Measurements from ENCODE around the gene FAIM. TPM values are rescaled to one million over a fixed set of nuclear protein-coding genes. Genes with fewer than 3 reads are reported as not detected.
"Not testable (repeated sequence)": the region's sequence is repeated elsewhere in the genome, so short reads cannot be mapped to it uniquely, and the experiment has no call there.

The FAIM gene
- 8.7 and 13.1 TPM in 2 replicates for total RNA-seq (2014; rRNA removed)
- 8.3 TPM for polyA plus RNA-seq (2012)

- DNase-seq (ENCODE audit: low read depth) = peak; percentile 57
Measured at GRCh38 chr3:138608322-138609135, at the start of gene FAIM. FAIM (plus strand) TSS chr3:138608771; CDS start chr3:138619727, 10,956 bp downstream.

GRCh38 chr3:138559134-138559533 is 49.4 kb upstream of the FAIM start:
- no peak for DNase-seq (ENCODE audit: low read depth)

- DNase-seq (ENCODE audit: low read depth) = no peak
Measured at GRCh38 chr3:138560501-138560900, 48.1 kb upstream of the FAIM start.

GRCh38 chr3:138562902-138563301 is 45.7 kb upstream of the FAIM start:
- not testable (repeated sequence) for DNase-seq (ENCODE audit: low read depth)

GRCh38 chr3:138566293-138566692 is 42.3 kb upstream of the FAIM start:
- not testable (repeated sequence) for DNase-seq (ENCODE audit: low read depth)

GRCh38 chr3:138567403-138567802 is 41.2 kb upstream of the FAIM start:
- no peak for DNase-seq (ENCODE audit: low read depth)

- no peak for DNase-seq (ENCODE audit: low read depth)
Measured at GRCh38 chr3:138569090-138569489, 39.5 kb upstream of the FAIM start.

- not testable (repeated sequence) for DNase-seq (ENCODE audit: low read depth)
Measured at GRCh38 chr3:138569624-138570023, 38.9 kb upstream of the FAIM start.

GRCh38 chr3:138573138-138573537 is 35.4 kb upstream of the FAIM start:
- DNase-seq (ENCODE audit: low read depth) = no peak

GRCh38 chr3:138578141-138578540 is 30.4 kb upstream of the FAIM start:
- no peak for DNase-seq (ENCODE audit: low read depth)

GRCh38 chr3:138578961-138579574 is 29.5 kb upstream of the FAIM start:
- no peak for DNase-seq (ENCODE audit: low read depth)

GRCh38 chr3:138587374-138587773 is 21.2 kb upstream of the FAIM start:
- no peak for DNase-seq (ENCODE audit: low read depth)

GRCh38 chr3:138588445-138588844 is 20.1 kb upstream of the FAIM start:
- DNase-seq (ENCODE audit: low read depth) = no peak

GRCh38 chr3:138591392-138591791 is 17.2 kb upstream of the FAIM start:
- no peak for DNase-seq (ENCODE audit: low read depth)

GRCh38 chr3:138593488-138594149 is 15.0 kb upstream of the FAIM start:
- no peak for DNase-seq (ENCODE audit: low read depth)

- DNase-seq (ENCODE audit: low read depth) = peak; percentile 91
Measured at GRCh38 chr3:138594150-138594934, 14.2 kb upstream of the FAIM start, which contains the start of gene CEP70. CEP70 (minus strand) TSS chr3:138594260; CDS start chr3:138572927, 21,333 bp downstream.

GRCh38 chr3:138594935-138595610 is 13.5 kb upstream of the FAIM start:
- no peak for DNase-seq (ENCODE audit: low read depth)

- DNase-seq (ENCODE audit: low read depth) = peak; percentile 10
Measured at GRCh38 chr3:138597186-138597976, 11.2 kb upstream of the FAIM start.

- DNase-seq (ENCODE audit: low read depth) = no peak
Measured at GRCh38 chr3:138598534-138598933, 10.0 kb upstream of the FAIM start.

GRCh38 chr3:138600100-138600745 is 8.3 kb upstream of the FAIM start:
- DNase-seq (ENCODE audit: low read depth) = no peak
